OCI-LY7 (cell line): ENCODE measurements around the gene SCUBE3. TPM values are rescaled to one million over a fixed set of nuclear protein-coding genes. Genes with fewer than 3 reads are reported as not detected.

ENCODE experiments used
- BruUV-seq: library from RNA; stranded (reverse); fragments of 400-500 nt; replicated peaks from 2 replicates; lab custom pipeline; 2021; lab: Mats Ljungman, UMichigan
- CTCF ChIA-PET: fragments of 300-600 bp; sonication (Branson Sonifier 250); formaldehyde crosslinking; loops from one replicate; lab custom pipeline; 2022; ENCODE audit warnings: antibody characterized with exemption; ENCODE audit not compliant: unreplicated experiment; lab: Charles Lee
- POLR2A ChIA-PET: fragments of 300-600 bp; sonication (Branson Sonifier 250); formaldehyde crosslinking; loops from one replicate; lab custom pipeline; 2022; ENCODE audit warnings: antibody characterized with exemption; lab: Charles Lee
- DNase-seq: peaks from one replicate; pipeline ENCODE4 v3.0.0-alpha.2; 2015; ENCODE audit warnings: low spot score
- H2AFZ ChIP-seq: fragments of 200-600 bp; sonication (generic), shearing (Covaris generic); 2 replicates; pipeline ENCODE4 v1.6.1; 2014; ENCODE audit warnings: mild to moderate bottlenecking, antibody characterized with exemption, low read length, moderate library complexity
- H3K27ac ChIP-seq: fragments of 200-600 bp; sonication (generic); 2 replicates; pipeline ENCODE4 v1.5.1; 2014; ENCODE audit warnings: mixed run types, low read depth, mild to moderate bottlenecking, moderate library complexity, low read length, inconsistent platforms; ENCODE audit not compliant: poor library complexity, severe bottlenecking
- H3K36me3 ChIP-seq: fragments of 200-600 bp; sonication (generic); 2 replicates; pipeline ENCODE4 v1.6.1; 2014; ENCODE audit warnings: mild to moderate bottlenecking, antibody characterized with exemption, low read length, moderate library complexity, mixed read lengths; ENCODE audit not compliant: insufficient read depth
- H3K4me1 ChIP-seq: fragments of 200-600 bp; sonication (generic); 2 replicates; pipeline ENCODE4 v1.5.1; 2014; ENCODE audit warnings: mild to moderate bottlenecking, low read length; ENCODE audit not compliant: insufficient read depth, poor library complexity, severe bottlenecking
- H3K4me2 ChIP-seq: fragments of 200-600 bp; sonication (generic); 2 replicates; pipeline ENCODE4 v1.6.1; 2014; ENCODE audit warnings: mild to moderate bottlenecking, low read length
- H3K4me3 ChIP-seq: fragments of 200-600 bp; sonication (generic); 2 replicates; pipeline ENCODE4 v1.5.1; 2014; ENCODE audit warnings: mild to moderate bottlenecking, low read depth, low read length; ENCODE audit not compliant: poor library complexity, severe bottlenecking
- H3K79me2 ChIP-seq: fragments of 200-600 bp; sonication (generic); 2 replicates; pipeline ENCODE4 v1.6.1; 2016; ENCODE audit warnings: low read depth, mild to moderate bottlenecking, low read length, moderate library complexity, mixed read lengths; ENCODE audit not compliant: insufficient read depth
- H3K9me2 ChIP-seq: fragments of 200-600 bp; sonication (generic); 2 replicates; pipeline ENCODE4 v1.6.1; 2016; ENCODE audit warnings: mild to moderate bottlenecking, low read length, mixed read lengths; ENCODE audit not compliant: insufficient read depth
- H3K9me3 ChIP-seq: fragments of 200-600 bp; sonication (generic); 2 replicates; pipeline ENCODE4 v1.6.1; 2014; ENCODE audit warnings: mild to moderate bottlenecking, mixed run types, low read length, mixed read lengths
- H4K20me1 ChIP-seq: fragments of 200-600 bp; sonication (generic); 2 replicates; pipeline ENCODE4 v1.6.1; 2014; ENCODE audit warnings: mild to moderate bottlenecking, antibody characterized with exemption, low read length, moderate library complexity, mixed read lengths; ENCODE audit not compliant: insufficient read depth
- CTCF ChIP-seq: fragments of 200-600 bp; sonication (generic); conservative IDR thresholded peaks from 2 replicates; pipeline ENCODE4 v1.5.1; 2014; ENCODE audit warnings: mild to moderate bottlenecking, antibody characterized with exemption, low read length, moderate library complexity, mixed read lengths
- EZH2phosphoT487 ChIP-seq: fragments of 200-600 bp; sonication (generic); IDR thresholded peaks from 2 replicates; pipeline ENCODE4 v1.6.1; 2018; ENCODE audit warnings: low read depth, borderline replicate concordance, mild to moderate bottlenecking, mixed run types, antibody characterized with exemption, low read length, moderate library complexity, mixed read lengths
- intact Hi-C: fragments of 100-400 bp; cut with micrococcal nuclease; formaldehyde crosslinking; loops from one replicate; pipeline ENCODE4 v1.10.0; 2022; ENCODE audit not compliant: unreplicated experiment
- total RNA-seq, 2 experiments: library from RNA; depleted of rRNA in 1 of 2; stranded (reverse); fragments of >200 nt in 1 of 2; shearing (Covaris generic) in 1 of 2; gene quantifications; 2 replicates each; pipeline ENCODE4 v1.2.3, GENCODE V29; 2014 to 2022

Gene SCUBE3
- total RNA-seq, 2 experiments from 2014 or later = not detected

DNA sequence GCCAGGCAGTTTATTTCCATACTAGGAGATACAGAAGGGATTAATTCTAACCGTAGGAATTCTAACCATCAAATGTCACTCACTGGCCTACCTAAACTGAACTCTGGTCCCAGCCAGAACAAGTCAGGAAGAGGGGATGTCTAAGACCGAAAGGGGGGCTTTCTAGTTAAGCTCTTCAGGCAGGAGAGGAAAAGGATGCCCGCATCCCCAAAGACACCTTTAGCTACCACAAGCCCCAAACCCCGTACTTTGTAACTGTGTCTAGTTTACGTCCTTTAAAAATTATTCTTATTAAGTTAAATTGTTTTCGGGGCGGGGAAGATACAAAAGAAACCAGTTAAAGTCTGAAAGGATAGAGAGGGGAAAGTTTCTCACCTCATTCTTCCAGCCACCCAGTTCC is 44.6 kb downstream of the SCUBE3 start:
- Histone ChIP-seq H3K27ac (peak overlapping the region; percentile 63), H3K9me3 (no peaks in the 10 kb centered on the region), H3K4me2 (peak overlapping the region; percentile 96), H3K4me1 (peaks cover 20% of the 10 kb centered on the region), H3K79me2 (peaks cover 22% of the 10 kb centered on the region; the same call in 1 of the 2 replicates), H3K4me3 (peak overlapping the region; percentile 81), H3K9me2 (no peaks in the 10 kb centered on the region), H4K20me1 (no peaks in the 10 kb centered on the region), H3K36me3 (no peaks in the 10 kb centered on the region), H2AFZ (peak overlapping the region; percentile 62; the same call in 1 of the 2 replicates)
- no peak for DNase-seq
- ChIA-PET CTCF (no interaction called here), POLR2A (interaction anchor here (0.6 to 1.0 kb wide), 2 partner anchors 45 to 857 kb away, joined by 3 read pairs; no protein-coding TSS in a partner anchor)
- intact Hi-C loops = no loop called here
- TF ChIP-seq CTCF = no peak
- TF ChIP-seq EZH2phosphoT487 = no peak
- TSS peak; percentile 60 for BruUV-seq

- POLR2A ChIA-PET = interaction anchor here (0.7 to 1.0 kb wide), 3 partner anchors 44 to 724 kb away, joined by 3 to 4 read pairs (median 3); no protein-coding TSS in a partner anchor
- Histone ChIP-seq H3K9me3 (no peaks in the 10 kb centered on the region), H3K4me1 (peaks cover 25% of the 10 kb centered on the region), H2AFZ (peak overlapping the region; percentile 62), H3K4me3 (peak overlapping the region; percentile 81), H3K4me2 (peak overlapping the region; percentile 96), H3K36me3 (no peaks in the 10 kb centered on the region), H3K9me2 (no peaks in the 10 kb centered on the region), H3K27ac (peak overlapping the region; percentile 63), H4K20me1 (no peaks in the 10 kb centered on the region), H3K79me2 (peaks cover 22% of the 10 kb centered on the region; the same call in 1 of the 2 replicates)
- intact Hi-C loops = no loop called here
- CTCF ChIA-PET = no interaction called here
- no TSS peak for BruUV-seq
- DNase-seq = no peak
- TF ChIP-seq CTCF = peak; percentile 44
- TF ChIP-seq EZH2phosphoT487 = no peak
Measured at GRCh38 chr6:35258858-35259193, 45.1 kb downstream of the SCUBE3 start.

GRCh38 chr6:35259194-35259947 is 45.6 kb downstream of the SCUBE3 start, which contains the start of gene ZNF76:
Gene ZNF76, plus strand, starts transcription at chr6:35259735. Its CDS starts 21,417 bp downstream, at chr6:35281152.
- H3K36me3 ChIP-seq = no peaks in the 10 kb centered on the region
- peak within 1 kb of the TSS; percentile 81 for H3K4me3 ChIP-seq
- peak; percentile 95 for DNase-seq
- no peaks in the 10 kb centered on the region for H4K20me1 ChIP-seq
- peaks cover 30% of the 10 kb centered on the region for H3K4me1 ChIP-seq
- peak within 1 kb of the TSS; percentile 96 for H3K4me2 ChIP-seq
- intact Hi-C loops = no loop called here
- no peaks in the 10 kb centered on the region for H3K9me2 ChIP-seq
- H3K79me2 ChIP-seq = peaks cover 22% of the 10 kb centered on the region; the same call in 1 of the 2 replicates
- ChIA-PET CTCF (no interaction called here), POLR2A (interaction anchor here (0.6 to 1.0 kb wide), 4 partner anchors 44 to 725 kb away, joined by 3 to 4 read pairs (median 4); no protein-coding TSS in a partner anchor)
- peak within 1 kb of the TSS; percentile 63 for H3K27ac ChIP-seq
- H2AFZ ChIP-seq = peak within 1 kb of the TSS; percentile 62
- TF ChIP-seq EZH2phosphoT487 (no peak), CTCF (no peak)
- no peaks in the 10 kb centered on the region for H3K9me3 ChIP-seq
- no TSS peak for BruUV-seq
